Panc1 (cell line): ENCODE data around the gene TEK.

Experiments
- CTCF ChIP-seq: fragments of 450-650 bp; IDR thresholded peaks from 2 replicates; pipeline ENCODE4 v1.5.1; 2017; ENCODE audit warnings: mild to moderate bottlenecking
- POLR2AphosphoS5 ChIP-seq: IDR thresholded peaks from 2 replicates; pipeline ENCODE4 v1.6.1; 2012; ENCODE audit warnings: mild to moderate bottlenecking, low read depth, low read length, moderate library complexity
- SIN3A ChIP-seq: IDR thresholded peaks from 2 replicates; pipeline ENCODE4 v1.6.1; 2012; ENCODE audit warnings: low read depth, mild to moderate bottlenecking, low read length, moderate library complexity, borderline replicate concordance; ENCODE audit not compliant: insufficient read depth
- TCF7L2 ChIP-seq: IDR thresholded peaks from 2 replicates; pipeline ENCODE4 v1.6.1; 2011; ENCODE audit warnings: mild to moderate bottlenecking, low read depth, low read length, inconsistent platforms
- TF ChIP-seq, protein P1 (sequence below), 2 experiments: IDR thresholded peaks; 2 replicates each; pipeline ENCODE4 v1.6.1; 2011 to 2012; ENCODE audit warnings: low read depth in 2 of 2, control low read depth in 1 of 2, low read length in 1 of 2, mild to moderate bottlenecking in 1 of 2, moderate library complexity in 1 of 2; ENCODE audit not compliant: insufficient read depth in 1 of 2

GRCh38 chr9:27126670-27127069 lies 17.6 kb downstream of the TEK start:
- TF ChIP-seq CTCF (no peak), POLR2AphosphoS5 (no peak), TCF7L2 (no peak), SIN3A (no peak)
- TF ChIP-seq, protein P1, sequence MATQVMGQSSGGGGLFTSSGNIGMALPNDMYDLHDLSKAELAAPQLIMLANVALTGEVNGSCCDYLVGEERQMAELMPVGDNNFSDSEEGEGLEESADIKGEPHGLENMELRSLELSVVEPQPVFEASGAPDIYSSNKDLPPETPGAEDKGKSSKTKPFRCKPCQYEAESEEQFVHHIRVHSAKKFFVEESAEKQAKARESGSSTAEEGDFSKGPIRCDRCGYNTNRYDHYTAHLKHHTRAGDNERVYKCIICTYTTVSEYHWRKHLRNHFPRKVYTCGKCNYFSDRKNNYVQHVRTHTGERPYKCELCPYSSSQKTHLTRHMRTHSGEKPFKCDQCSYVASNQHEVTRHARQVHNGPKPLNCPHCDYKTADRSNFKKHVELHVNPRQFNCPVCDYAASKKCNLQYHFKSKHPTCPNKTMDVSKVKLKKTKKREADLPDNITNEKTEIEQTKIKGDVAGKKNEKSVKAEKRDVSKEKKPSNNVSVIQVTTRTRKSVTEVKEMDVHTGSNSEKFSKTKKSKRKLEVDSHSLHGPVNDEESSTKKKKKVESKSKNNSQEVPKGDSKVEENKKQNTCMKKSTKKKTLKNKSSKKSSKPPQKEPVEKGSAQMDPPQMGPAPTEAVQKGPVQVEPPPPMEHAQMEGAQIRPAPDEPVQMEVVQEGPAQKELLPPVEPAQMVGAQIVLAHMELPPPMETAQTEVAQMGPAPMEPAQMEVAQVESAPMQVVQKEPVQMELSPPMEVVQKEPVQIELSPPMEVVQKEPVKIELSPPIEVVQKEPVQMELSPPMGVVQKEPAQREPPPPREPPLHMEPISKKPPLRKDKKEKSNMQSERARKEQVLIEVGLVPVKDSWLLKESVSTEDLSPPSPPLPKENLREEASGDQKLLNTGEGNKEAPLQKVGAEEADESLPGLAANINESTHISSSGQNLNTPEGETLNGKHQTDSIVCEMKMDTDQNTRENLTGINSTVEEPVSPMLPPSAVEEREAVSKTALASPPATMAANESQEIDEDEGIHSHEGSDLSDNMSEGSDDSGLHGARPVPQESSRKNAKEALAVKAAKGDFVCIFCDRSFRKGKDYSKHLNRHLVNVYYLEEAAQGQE (IDR thresholded peaks at IDR 0.05; ENCODE audit: insufficient read depth in 1 of 2, low read depth in 2 of 2, low read length in 1 of 2) = no peak
